ENCODE measurements around the gene HSPA9. TPM values are rescaled to one million over a fixed set of nuclear protein-coding genes. Genes with fewer than 3 reads are reported as not detected.

HSPA9 gene
- total RNA-seq, 4 donors from 2014 or later = 128 to 254 (median 154) TPM

DNA sequence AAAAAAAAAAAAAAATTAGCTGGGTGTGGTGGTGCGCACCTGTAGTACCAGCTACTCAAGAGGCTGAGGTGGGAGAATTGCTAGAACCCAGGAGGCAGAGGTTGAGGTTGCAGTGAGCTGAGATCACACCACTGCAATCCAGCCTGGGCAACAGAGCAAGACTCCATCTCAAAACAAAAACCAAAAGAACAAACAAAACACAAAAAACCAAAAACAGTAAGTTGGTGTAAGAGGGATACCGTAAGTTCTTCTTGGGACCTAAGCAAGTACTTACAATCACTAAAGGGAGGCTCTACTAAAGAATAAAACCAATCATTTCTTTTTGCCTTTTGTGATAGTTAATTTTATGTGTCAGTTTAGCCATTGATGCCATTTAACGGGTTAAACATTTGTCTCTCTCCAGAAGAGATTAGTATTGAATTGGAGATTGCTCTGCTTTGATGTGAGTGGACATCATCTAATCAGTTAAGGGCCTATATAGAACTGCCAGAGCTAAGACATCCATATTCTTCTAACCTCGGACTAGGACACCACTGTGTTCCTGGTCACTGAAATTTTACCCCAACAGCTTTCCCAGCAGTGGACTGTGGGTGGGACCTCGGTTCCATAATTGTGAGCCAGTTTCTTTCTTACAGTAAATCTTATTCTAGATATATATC is 21.6 kb downstream of the HSPA9 start:
- intact Hi-C loops (cut with DNase I; ENCODE audit: low total_unique reads) = no loop called here
- no peak for DNase-seq
- Histone ChIP-seq H3K27ac (no peak overlapping the region), H3K9me3 (no peaks in the 10 kb centered on the region), H3K27me3 (no peaks in the 10 kb centered on the region), H3K4me1 (no peaks in the 10 kb centered on the region), H3K4me3 (no peak overlapping the region), H3K36me3 (no peaks in the 10 kb centered on the region)
- TF ChIP-seq, protein P1, sequence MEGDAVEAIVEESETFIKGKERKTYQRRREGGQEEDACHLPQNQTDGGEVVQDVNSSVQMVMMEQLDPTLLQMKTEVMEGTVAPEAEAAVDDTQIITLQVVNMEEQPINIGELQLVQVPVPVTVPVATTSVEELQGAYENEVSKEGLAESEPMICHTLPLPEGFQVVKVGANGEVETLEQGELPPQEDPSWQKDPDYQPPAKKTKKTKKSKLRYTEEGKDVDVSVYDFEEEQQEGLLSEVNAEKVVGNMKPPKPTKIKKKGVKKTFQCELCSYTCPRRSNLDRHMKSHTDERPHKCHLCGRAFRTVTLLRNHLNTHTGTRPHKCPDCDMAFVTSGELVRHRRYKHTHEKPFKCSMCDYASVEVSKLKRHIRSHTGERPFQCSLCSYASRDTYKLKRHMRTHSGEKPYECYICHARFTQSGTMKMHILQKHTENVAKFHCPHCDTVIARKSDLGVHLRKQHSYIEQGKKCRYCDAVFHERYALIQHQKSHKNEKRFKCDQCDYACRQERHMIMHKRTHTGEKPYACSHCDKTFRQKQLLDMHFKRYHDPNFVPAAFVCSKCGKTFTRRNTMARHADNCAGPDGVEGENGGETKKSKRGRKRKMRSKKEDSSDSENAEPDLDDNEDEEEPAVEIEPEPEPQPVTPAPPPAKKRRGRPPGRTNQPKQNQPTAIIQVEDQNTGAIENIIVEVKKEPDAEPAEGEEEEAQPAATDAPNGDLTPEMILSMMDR (IDR thresholded peaks at IDR 0.05) = no peak
- no peak for TF ChIP-seq POLR2A (IDR thresholded peaks at IDR 0.05)

DNA sequence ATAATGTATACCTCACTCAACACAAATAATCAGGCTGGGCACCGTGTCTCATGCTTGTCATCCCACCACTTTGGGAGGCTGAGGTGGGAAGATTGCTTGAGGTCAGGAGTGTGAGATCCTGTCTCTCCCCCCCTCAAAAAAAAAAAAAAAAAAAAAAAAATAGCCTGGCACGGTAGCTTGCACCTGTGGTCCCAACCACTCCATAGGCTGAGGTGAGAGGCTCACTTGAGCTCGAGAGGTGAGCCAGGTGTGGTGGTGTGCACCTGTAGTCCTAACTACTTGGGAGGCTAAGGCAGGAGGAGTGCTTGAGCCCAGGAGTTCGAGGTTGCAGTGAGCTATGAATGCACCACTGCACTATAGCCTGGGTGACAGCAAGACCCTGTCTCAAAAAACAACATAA is 22.5 kb downstream of the HSPA9 start:
- no peaks in the 10 kb centered on the region for H3K4me1 ChIP-seq
- no peak for TF ChIP-seq POLR2A (IDR thresholded peaks at IDR 0.05)
- TF ChIP-seq, protein P1 (IDR thresholded peaks at IDR 0.05) = no peak
- no peak overlapping the region for H3K4me3 ChIP-seq
- DNase-seq = no peak
- no peak overlapping the region for H3K27ac ChIP-seq
- intact Hi-C loops (cut with DNase I; ENCODE audit: low total_unique reads) = no loop called here
- no peaks in the 10 kb centered on the region for H3K9me3 ChIP-seq
- no peaks in the 10 kb centered on the region for H3K36me3 ChIP-seq
- no peaks in the 10 kb centered on the region for H3K27me3 ChIP-seq

DNA sequence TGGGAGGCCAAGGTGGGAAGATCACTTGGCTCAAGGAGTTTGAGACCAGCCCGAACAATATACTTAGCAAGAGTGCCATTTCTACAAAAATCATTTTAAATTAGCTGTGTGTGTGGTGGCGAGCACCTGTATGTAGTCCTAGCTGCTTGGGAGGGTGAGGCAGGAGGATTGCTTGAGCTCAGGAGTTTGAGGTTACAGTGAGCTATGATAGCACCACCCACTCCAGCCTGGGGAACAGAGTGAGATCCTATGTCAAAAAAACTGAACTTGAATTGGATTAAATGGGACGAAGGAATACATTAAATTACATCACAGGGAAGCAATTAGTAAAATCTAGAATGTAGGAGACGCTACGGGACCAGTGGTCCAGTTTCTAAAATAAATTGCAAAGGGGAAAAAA is 25.8 kb downstream of the HSPA9 start:
- Histone ChIP-seq H3K36me3 (no peaks in the 10 kb centered on the region), H3K9me3 (no peaks in the 10 kb centered on the region), H3K27me3 (no peaks in the 10 kb centered on the region), H3K27ac (no peak overlapping the region), H3K4me1 (peaks cover 8 to 11% of the 10 kb centered on the region in 2 donors), H3K4me3 (no peak overlapping the region)
- intact Hi-C loops (cut with DNase I; ENCODE audit: low total_unique reads) = no loop called here
- TF ChIP-seq, protein P1 (IDR thresholded peaks at IDR 0.05) = no peak
- no peak for TF ChIP-seq POLR2A (IDR thresholded peaks at IDR 0.05)
- DNase-seq = no peak

DNA sequence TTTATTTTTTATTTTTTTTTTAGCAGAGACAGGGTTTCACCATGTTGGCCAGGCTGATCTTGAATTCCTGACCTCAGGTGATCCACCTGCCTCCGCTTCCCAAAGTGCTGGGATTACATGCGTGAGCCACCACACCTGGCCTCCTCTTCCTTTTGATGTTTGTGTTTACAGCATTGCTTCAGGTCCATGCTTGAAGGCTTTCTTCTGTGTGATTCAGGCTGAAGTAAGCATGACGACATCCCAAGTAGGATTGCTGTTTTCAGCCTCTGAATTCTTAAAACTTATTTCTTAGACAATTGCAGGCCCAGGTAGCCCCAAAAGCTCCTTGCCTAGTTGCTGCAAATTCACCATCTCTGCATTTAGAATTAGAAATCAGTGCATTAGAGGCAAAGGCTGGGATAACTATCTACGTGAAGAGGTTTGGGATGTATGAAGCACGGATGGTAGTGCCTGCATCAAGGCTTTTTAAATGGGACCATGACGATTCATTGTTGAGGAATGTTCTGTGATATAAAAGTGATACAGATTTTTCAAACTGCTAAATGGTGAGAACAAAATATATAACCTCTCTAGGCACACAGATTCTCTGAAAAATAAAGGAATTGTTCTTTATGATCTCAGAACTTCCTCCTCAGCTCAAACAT is 29.2 kb downstream of the HSPA9 start:
- DNase-seq = no peak
- H3K4me3 ChIP-seq = no peak overlapping the region
- no peaks in the 10 kb centered on the region for H3K36me3 ChIP-seq
- H3K27ac ChIP-seq = no peak overlapping the region
- intact Hi-C loops (cut with DNase I; ENCODE audit: low total_unique reads) = no loop called here
- no peaks in the 10 kb centered on the region for H3K27me3 ChIP-seq
- TF ChIP-seq, protein P1 (IDR thresholded peaks at IDR 0.05) = no peak
- no peak for TF ChIP-seq POLR2A (IDR thresholded peaks at IDR 0.05)
- peaks cover 8 to 17% of the 10 kb centered on the region in 2 donors for H3K4me1 ChIP-seq
- no peaks in the 10 kb centered on the region for H3K9me3 ChIP-seq

Data from uterus (tissue), 4 donors.